WTC11 (cell line): ENCODE data around the gene BNIPL. TPM values are rescaled to one million over a fixed set of nuclear protein-coding genes. Genes with fewer than 3 reads are reported as not detected.
A peak's percentile ranks its signal among the peaks of the same experiment; 100 is the strongest.

ENCODE experiments used
- ERG ChIP-seq: fragments of 250-450 bp; sonication (Bioruptor Pico); IDR thresholded peaks from 2 replicates; pipeline ENCODE4 v1.8.0; 2021; ENCODE audit warnings: mild to moderate bottlenecking
- GRHL2 ChIP-seq: fragments of 250-450 bp; sonication (Bioruptor Pico); IDR thresholded peaks from 2 replicates; pipeline ENCODE4 v1.8.0; 2022; ENCODE audit warnings: mild to moderate bottlenecking, moderate library complexity; ENCODE audit not compliant: insufficient replicate concordance, severe bottlenecking
- JUN ChIP-seq: sonication (generic); formaldehyde crosslinking; IDR thresholded peaks from 2 replicates; pipeline ENCODE4 v1.8.0; 2023; ENCODE audit warnings: mild to moderate bottlenecking, missing genetic modification reagents
- KAT7 ChIP-seq: sonication (generic); formaldehyde crosslinking; IDR thresholded peaks from 2 replicates; pipeline ENCODE4 v1.8.1; 2023; ENCODE audit warnings: missing genetic modification reagents, mild to moderate bottlenecking, borderline replicate concordance
- NR2C2 ChIP-seq: sonication (generic); formaldehyde crosslinking; IDR thresholded peaks from 2 replicates; pipeline ENCODE4 v1.8.0; 2022; ENCODE audit warnings: mild to moderate bottlenecking, missing genetic modification reagents
- OVOL2 ChIP-seq: fragments of 250-450 bp; sonication (Bioruptor Pico); IDR thresholded peaks from 2 replicates; pipeline ENCODE4 v1.9.0; 2021; ENCODE audit warnings: mild to moderate bottlenecking, borderline replicate concordance
- TCF7 ChIP-seq: sonication (generic); formaldehyde crosslinking; IDR thresholded peaks from 2 replicates; pipeline ENCODE4 v1.8.0; 2022; ENCODE audit warnings: mild to moderate bottlenecking, low read depth, missing genetic modification reagents, moderate library complexity
- USF1 ChIP-seq: sonication (generic); formaldehyde crosslinking; IDR thresholded peaks from 2 replicates; pipeline ENCODE4 v1.8.0; 2022; ENCODE audit warnings: mild to moderate bottlenecking, missing genetic modification reagents
- ZBTB43 ChIP-seq: sonication (generic); formaldehyde crosslinking; IDR thresholded peaks from 2 replicates; pipeline ENCODE4 v1.8.1; 2023; ENCODE audit warnings: mild to moderate bottlenecking, missing genetic modification reagents
- ZNF232 ChIP-seq: sonication (generic); formaldehyde crosslinking; IDR thresholded peaks from 2 replicates; pipeline ENCODE4 v1.8.0; 2022; ENCODE audit warnings: mild to moderate bottlenecking, missing genetic modification reagents
- ZNF416 ChIP-seq: fragments of 250-450 bp; sonication (Bioruptor Pico); IDR thresholded peaks from 2 replicates; pipeline ENCODE4 v1.9.0; 2021; ENCODE audit warnings: mild to moderate bottlenecking, inconsistent platforms
- total RNA-seq: library from RNA; stranded (reverse); gene quantifications from 3 replicates; pipeline ENCODE4 v1.2.3, GENCODE V29; 2021
- TF ChIP-seq, protein P1 (sequence below): sonication (generic); formaldehyde crosslinking; IDR thresholded peaks from 2 replicates; pipeline ENCODE4 v1.8.1; 2023; ENCODE audit warnings: mild to moderate bottlenecking, moderate library complexity, missing genetic modification reagents
- TF ChIP-seq, protein P2 (sequence below): fragments of 250-450 bp; sonication (Bioruptor Pico); IDR thresholded peaks from 2 replicates; pipeline ENCODE4 v1.9.0; 2021; ENCODE audit warnings: mild to moderate bottlenecking, borderline replicate concordance
- TF ChIP-seq, protein P3 (sequence below): sonication (generic); formaldehyde crosslinking; IDR thresholded peaks from 2 replicates; pipeline ENCODE4 v1.8.1; 2023; ENCODE audit warnings: mild to moderate bottlenecking, missing genetic modification reagents, borderline replicate concordance
- TF ChIP-seq, protein P4 (sequence below): sonication (generic); formaldehyde crosslinking; IDR thresholded peaks from 2 replicates; pipeline ENCODE4 v1.8.0; 2022; ENCODE audit warnings: mild to moderate bottlenecking, missing genetic modification reagents
- TF ChIP-seq, protein P5 (sequence below): sonication (generic); formaldehyde crosslinking; IDR thresholded peaks from 2 replicates; pipeline ENCODE4 v1.8.0; 2023; ENCODE audit warnings: mild to moderate bottlenecking, missing genetic modification reagents

Gene BNIPL
- total RNA-seq, 1 experiment from 2014 or later = 3.8 TPM

GRCh38 chr1:151047925-151048644 is 11.7 kb downstream of the BNIPL start (continued):
- TF ChIP-seq, protein P1, sequence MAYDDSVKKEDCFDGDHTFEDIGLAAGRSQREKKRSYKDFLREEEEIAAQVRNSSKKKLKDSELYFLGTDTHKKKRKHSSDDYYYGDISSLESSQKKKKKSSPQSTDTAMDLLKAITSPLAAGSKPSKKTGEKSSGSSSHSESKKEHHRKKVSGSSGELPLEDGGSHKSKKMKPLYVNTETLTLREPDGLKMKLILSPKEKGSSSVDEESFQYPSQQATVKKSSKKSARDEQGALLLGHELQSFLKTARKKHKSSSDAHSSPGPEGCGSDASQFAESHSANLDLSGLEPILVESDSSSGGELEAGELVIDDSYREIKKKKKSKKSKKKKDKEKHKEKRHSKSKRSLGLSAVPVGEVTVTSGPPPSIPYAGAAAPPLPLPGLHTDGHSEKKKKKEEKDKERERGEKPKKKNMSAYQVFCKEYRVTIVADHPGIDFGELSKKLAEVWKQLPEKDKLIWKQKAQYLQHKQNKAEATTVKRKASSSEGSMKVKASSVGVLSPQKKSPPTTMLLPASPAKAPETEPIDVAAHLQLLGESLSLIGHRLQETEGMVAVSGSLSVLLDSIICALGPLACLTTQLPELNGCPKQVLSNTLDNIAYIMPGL (CRISPR knock-in tag) = peak; percentile 90; the same call in 1 of the 2 replicates
- peak; percentile 50; the same call in 1 of the 2 replicates for TF ChIP-seq KAT7 (CRISPR knock-in tag)
- no peak for TF ChIP-seq JUN
- TF ChIP-seq, protein P2, sequence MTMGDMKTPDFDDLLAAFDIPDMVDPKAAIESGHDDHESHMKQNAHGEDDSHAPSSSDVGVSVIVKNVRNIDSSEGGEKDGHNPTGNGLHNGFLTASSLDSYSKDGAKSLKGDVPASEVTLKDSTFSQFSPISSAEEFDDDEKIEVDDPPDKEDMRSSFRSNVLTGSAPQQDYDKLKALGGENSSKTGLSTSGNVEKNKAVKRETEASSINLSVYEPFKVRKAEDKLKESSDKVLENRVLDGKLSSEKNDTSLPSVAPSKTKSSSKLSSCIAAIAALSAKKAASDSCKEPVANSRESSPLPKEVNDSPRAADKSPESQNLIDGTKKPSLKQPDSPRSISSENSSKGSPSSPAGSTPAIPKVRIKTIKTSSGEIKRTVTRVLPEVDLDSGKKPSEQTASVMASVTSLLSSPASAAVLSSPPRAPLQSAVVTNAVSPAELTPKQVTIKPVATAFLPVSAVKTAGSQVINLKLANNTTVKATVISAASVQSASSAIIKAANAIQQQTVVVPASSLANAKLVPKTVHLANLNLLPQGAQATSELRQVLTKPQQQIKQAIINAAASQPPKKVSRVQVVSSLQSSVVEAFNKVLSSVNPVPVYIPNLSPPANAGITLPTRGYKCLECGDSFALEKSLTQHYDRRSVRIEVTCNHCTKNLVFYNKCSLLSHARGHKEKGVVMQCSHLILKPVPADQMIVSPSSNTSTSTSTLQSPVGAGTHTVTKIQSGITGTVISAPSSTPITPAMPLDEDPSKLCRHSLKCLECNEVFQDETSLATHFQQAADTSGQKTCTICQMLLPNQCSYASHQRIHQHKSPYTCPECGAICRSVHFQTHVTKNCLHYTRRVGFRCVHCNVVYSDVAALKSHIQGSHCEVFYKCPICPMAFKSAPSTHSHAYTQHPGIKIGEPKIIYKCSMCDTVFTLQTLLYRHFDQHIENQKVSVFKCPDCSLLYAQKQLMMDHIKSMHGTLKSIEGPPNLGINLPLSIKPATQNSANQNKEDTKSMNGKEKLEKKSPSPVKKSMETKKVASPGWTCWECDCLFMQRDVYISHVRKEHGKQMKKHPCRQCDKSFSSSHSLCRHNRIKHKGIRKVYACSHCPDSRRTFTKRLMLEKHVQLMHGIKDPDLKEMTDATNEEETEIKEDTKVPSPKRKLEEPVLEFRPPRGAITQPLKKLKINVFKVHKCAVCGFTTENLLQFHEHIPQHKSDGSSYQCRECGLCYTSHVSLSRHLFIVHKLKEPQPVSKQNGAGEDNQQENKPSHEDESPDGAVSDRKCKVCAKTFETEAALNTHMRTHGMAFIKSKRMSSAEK = no peak
- TF ChIP-seq GRHL2 = no peak
- TF ChIP-seq USF1 = peak; percentile 44; the same call in 1 of the 2 replicates
- no peak for TF ChIP-seq ZNF416 (CRISPR knock-in tag)
- TF ChIP-seq ERG (CRISPR knock-in tag) = no peak
- no peak for TF ChIP-seq NR2C2 (CRISPR knock-in tag)
- TF ChIP-seq TCF7 (CRISPR knock-in tag) = no peak
- TF ChIP-seq, protein P3, sequence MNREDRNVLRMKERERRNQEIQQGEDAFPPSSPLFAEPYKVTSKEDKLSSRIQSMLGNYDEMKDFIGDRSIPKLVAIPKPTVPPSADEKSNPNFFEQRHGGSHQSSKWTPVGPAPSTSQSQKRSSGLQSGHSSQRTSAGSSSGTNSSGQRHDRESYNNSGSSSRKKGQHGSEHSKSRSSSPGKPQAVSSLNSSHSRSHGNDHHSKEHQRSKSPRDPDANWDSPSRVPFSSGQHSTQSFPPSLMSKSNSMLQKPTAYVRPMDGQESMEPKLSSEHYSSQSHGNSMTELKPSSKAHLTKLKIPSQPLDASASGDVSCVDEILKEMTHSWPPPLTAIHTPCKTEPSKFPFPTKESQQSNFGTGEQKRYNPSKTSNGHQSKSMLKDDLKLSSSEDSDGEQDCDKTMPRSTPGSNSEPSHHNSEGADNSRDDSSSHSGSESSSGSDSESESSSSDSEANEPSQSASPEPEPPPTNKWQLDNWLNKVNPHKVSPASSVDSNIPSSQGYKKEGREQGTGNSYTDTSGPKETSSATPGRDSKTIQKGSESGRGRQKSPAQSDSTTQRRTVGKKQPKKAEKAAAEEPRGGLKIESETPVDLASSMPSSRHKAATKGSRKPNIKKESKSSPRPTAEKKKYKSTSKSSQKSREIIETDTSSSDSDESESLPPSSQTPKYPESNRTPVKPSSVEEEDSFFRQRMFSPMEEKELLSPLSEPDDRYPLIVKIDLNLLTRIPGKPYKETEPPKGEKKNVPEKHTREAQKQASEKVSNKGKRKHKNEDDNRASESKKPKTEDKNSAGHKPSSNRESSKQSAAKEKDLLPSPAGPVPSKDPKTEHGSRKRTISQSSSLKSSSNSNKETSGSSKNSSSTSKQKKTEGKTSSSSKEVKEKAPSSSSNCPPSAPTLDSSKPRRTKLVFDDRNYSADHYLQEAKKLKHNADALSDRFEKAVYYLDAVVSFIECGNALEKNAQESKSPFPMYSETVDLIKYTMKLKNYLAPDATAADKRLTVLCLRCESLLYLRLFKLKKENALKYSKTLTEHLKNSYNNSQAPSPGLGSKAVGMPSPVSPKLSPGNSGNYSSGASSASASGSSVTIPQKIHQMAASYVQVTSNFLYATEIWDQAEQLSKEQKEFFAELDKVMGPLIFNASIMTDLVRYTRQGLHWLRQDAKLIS (CRISPR knock-in tag) = no peak
- TF ChIP-seq ZNF232 (CRISPR knock-in tag) = no peak
- TF ChIP-seq, protein P4, sequence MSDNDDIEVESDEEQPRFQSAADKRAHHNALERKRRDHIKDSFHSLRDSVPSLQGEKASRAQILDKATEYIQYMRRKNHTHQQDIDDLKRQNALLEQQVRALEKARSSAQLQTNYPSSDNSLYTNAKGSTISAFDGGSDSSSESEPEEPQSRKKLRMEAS (CRISPR knock-in tag) = peak; percentile 89
- no peak for TF ChIP-seq OVOL2
- TF ChIP-seq, protein P5, sequence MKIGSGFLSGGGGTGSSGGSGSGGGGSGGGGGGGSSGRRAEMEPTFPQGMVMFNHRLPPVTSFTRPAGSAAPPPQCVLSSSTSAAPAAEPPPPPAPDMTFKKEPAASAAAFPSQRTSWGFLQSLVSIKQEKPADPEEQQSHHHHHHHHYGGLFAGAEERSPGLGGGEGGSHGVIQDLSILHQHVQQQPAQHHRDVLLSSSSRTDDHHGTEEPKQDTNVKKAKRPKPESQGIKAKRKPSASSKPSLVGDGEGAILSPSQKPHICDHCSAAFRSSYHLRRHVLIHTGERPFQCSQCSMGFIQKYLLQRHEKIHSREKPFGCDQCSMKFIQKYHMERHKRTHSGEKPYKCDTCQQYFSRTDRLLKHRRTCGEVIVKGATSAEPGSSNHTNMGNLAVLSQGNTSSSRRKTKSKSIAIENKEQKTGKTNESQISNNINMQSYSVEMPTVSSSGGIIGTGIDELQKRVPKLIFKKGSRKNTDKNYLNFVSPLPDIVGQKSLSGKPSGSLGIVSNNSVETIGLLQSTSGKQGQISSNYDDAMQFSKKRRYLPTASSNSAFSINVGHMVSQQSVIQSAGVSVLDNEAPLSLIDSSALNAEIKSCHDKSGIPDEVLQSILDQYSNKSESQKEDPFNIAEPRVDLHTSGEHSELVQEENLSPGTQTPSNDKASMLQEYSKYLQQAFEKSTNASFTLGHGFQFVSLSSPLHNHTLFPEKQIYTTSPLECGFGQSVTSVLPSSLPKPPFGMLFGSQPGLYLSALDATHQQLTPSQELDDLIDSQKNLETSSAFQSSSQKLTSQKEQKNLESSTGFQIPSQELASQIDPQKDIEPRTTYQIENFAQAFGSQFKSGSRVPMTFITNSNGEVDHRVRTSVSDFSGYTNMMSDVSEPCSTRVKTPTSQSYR = no peak
- TF ChIP-seq ZBTB43 (CRISPR knock-in tag) = peak; percentile 87; the same call in 1 of the 2 replicates
